ENCODE data around the gene MET.
"Not testable (repeated sequence)": the region's sequence is repeated elsewhere in the genome, so short reads cannot be mapped to it uniquely, and the experiment has no call there.

- TF ChIP-seq SP1 (IDR thresholded peaks at IDR 0.05; ENCODE audit: low read depth, low read length); GABPA (IDR thresholded peaks at IDR 0.05; ENCODE audit: borderline replicate concordance, insufficient read depth, low read length); EZH2 (IDR thresholded peaks at IDR 0.05; ENCODE audit: low read depth, low read length, severe bottlenecking); RFX5 (IDR thresholded peaks at IDR 0.05; ENCODE audit: borderline replicate concordance, low read depth, low read length); ZNF274 (IDR thresholded peaks at IDR 0.05; ENCODE audit: borderline replicate concordance, extremely low read depth, low read length): not testable (repeated sequence)
Measured at GRCh38 chr7:116743835-116744234, 71.8 kb downstream of the MET start.
